ENCODE results near the gene GPHN. TPM values are rescaled to one million over a fixed set of nuclear protein-coding genes. Genes with fewer than 3 reads are reported as not detected.

The GPHN gene
- total and polyA plus RNA-seq, 10 of the 15 experiments (the other 5 are each of a cell fraction or from before 2014, with no cell fraction given), result 22.3 to 48.8 (median 33.1) TPM

GRCh38 chr14:66884149-66884548 is 376.2 kb downstream of the GPHN start:
- no peaks in the 10 kb centered on the region for H4K20me1 ChIP-seq (ENCODE audit: control insufficient read depth, insufficient read depth)
- RAD21 ChIA-PET (ENCODE audit: unreplicated experiment), result interaction anchor here (0.7 kb wide), 1 partner anchor 525 kb away, joined by 3 read pairs; no protein-coding TSS in a partner anchor
- no peak overlapping the region for H3K27ac ChIP-seq (ENCODE audit: control insufficient read depth, insufficient read depth)
- no peaks in the 10 kb centered on the region; the same call in 1 of the 3 replicates for H3K9me3 ChIP-seq (replicated peaks; ENCODE audit: control insufficient read depth, insufficient read depth, low read length)
- POLR2A ChIA-PET, result no interaction called here
- no peak overlapping the region for H3K4me2 ChIP-seq (ENCODE audit: control insufficient read depth, insufficient read depth)
- no peak overlapping the region for H2AFZ ChIP-seq (ENCODE audit: control insufficient read depth, low read depth, low read length)
- TF ChIP-seq SUPT20H (IDR thresholded peaks at IDR 0.05; ENCODE audit: borderline replicate concordance, control insufficient read depth, low read depth, low read length) (no peak), ZSCAN29 (IDR thresholded peaks at IDR 0.05) (no peak), NR2F1 (conservative IDR thresholded peaks at IDR 0.05) (no peak), ETV6 (conservative IDR thresholded peaks at IDR 0.05 in 1 of 2, IDR thresholded peaks at IDR 0.05 in 1 of 2; ENCODE audit: borderline replicate concordance in 1 of 2, low read depth in 1 of 2) (no peak), CREM (IDR thresholded peaks at IDR 0.05; ENCODE audit: low read depth) (no peak), DPF2 (IDR thresholded peaks at IDR 0.05) (no peak), ASH2L (IDR thresholded peaks at IDR 0.05; ENCODE audit: borderline replicate concordance, low read depth) (no peak), CHD1 (IDR thresholded peaks at IDR 0.05; ENCODE audit: low read depth, low read length) (no peak), ZNF384 (IDR thresholded peaks at IDR 0.05; ENCODE audit: borderline replicate concordance, low read depth, low read length) (no peak), SIX5 (IDR thresholded peaks at IDR 0.05; ENCODE audit: low read depth, low read length, severe bottlenecking) (no peak), TCF12 (IDR thresholded peaks at IDR 0.05; ENCODE audit: low read depth, low read length) (no peak), E4F1 (IDR thresholded peaks at IDR 0.05; ENCODE audit: borderline replicate concordance, partially characterized antibody) (no peak), IKZF2 (IDR thresholded peaks at IDR 0.05) (no peak), RELB (IDR thresholded peaks at IDR 0.05; ENCODE audit: low read depth) (no peak), SRF (IDR thresholded peaks at IDR 0.05; ENCODE audit: low read depth in 2 of 2, low read length in 2 of 2) (no peak)
- TF ChIP-seq, protein P1, sequence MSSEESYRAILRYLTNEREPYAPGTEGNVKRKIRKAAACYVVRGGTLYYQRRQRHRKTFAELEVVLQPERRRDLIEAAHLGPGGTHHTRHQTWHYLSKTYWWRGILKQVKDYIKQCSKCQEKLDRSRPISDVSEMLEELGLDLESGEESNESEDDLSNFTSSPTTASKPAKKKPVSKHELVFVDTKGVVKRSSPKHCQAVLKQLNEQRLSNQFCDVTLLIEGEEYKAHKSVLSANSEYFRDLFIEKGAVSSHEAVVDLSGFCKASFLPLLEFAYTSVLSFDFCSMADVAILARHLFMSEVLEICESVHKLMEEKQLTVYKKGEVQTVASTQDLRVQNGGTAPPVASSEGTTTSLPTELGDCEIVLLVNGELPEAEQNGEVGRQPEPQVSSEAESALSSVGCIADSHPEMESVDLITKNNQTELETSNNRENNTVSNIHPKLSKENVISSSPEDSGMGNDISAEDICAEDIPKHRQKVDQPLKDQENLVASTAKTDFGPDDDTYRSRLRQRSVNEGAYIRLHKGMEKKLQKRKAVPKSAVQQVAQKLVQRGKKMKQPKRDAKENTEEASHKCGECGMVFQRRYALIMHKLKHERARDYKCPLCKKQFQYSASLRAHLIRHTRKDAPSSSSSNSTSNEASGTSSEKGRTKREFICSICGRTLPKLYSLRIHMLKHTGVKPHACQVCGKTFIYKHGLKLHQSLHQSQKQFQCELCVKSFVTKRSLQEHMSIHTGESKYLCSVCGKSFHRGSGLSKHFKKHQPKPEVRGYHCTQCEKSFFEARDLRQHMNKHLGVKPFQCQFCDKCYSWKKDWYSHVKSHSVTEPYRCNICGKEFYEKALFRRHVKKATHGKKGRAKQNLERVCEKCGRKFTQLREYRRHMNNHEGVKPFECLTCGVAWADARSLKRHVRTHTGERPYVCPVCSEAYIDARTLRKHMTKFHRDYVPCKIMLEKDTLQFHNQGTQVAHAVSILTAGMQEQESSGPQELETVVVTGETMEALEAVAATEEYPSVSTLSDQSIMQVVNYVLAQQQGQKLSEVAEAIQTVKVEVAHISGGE (CRISPR knock-in tag; IDR thresholded peaks at IDR 0.05), result no peak
- TF ChIP-seq, protein P2, sequence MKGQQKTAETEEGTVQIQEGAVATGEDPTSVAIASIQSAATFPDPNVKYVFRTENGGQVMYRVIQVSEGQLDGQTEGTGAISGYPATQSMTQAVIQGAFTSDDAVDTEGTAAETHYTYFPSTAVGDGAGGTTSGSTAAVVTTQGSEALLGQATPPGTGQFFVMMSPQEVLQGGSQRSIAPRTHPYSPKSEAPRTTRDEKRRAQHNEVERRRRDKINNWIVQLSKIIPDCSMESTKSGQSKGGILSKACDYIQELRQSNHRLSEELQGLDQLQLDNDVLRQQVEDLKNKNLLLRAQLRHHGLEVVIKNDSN (IDR thresholded peaks at IDR 0.05; ENCODE audit: borderline replicate concordance, extremely low read length, insufficient read depth, low read depth, low read length), result no peak
- DNase-seq (ENCODE audit: low read depth, low spot score) (no peak), ATAC-seq (no peak), FAIRE-seq (no peak)
- no peak overlapping the region for H3K4me3 ChIP-seq
- H3K9ac ChIP-seq (ENCODE audit: control insufficient read depth, insufficient read depth, low read length), result no peak overlapping the region
- CTCF ChIA-PET, result interaction anchor here (1.6 kb wide), 1 partner anchor 259 kb away, joined by 4 read pairs; no protein-coding TSS in a partner anchor
- 97% methylated on average over 2 of the region's 2 CpGs for WGBS (ENCODE audit: insufficient coverage, insufficient replicate concordance, low lambda C conversion rate, missing lambda C conversion rate)
- H3K79me2 ChIP-seq (ENCODE audit: control insufficient read depth, insufficient read depth, low read length), result no peaks in the 10 kb centered on the region
- no peaks in the 10 kb centered on the region for H3K36me3 ChIP-seq (ENCODE audit: control insufficient read depth in 2 of 2, insufficient read depth in 2 of 2, low read length in 1 of 2)
- SMC1A ChIA-PET (ENCODE audit: uncharacterized antibody, unreplicated experiment), result no interaction called here
- H3K4me1 ChIP-seq (ENCODE audit: control insufficient read depth, insufficient read depth, low read length), result no peaks in the 10 kb centered on the region
- in situ Hi-C loops (cut with MboI) (no loop called here), intact Hi-C loops (cut with micrococcal nuclease; ENCODE audit: unreplicated experiment) (no loop called here)
- no TSS peak for BruUV-seq (replicated peaks)
- no peaks in the 10 kb centered on the region for H3K27me3 ChIP-seq (replicated peaks in 1 of 2; ENCODE audit: control insufficient read depth in 2 of 2, insufficient read depth in 2 of 2, low read length in 1 of 2)
